H1 (cell line): ENCODE measurements around the gene FGF18. TPM values are rescaled to one million over a fixed set of nuclear protein-coding genes. Genes with fewer than 3 reads are reported as not detected.

Experiments
- CTCF ChIA-PET: fragments of 300-600 bp; sonication (Branson Sonifier 250); formaldehyde crosslinking; loops from one replicate; lab custom pipeline; 2021; ENCODE audit not compliant: partially characterized antibody; lab: Charles Lee
- POLR2A ChIA-PET: fragments of 300-600 bp; sonication (Branson Sonifier 250); formaldehyde crosslinking; loops from one replicate; lab custom pipeline; 2021; ENCODE audit warnings: inconsistent platforms; ENCODE audit not compliant: partially characterized antibody; lab: Charles Lee
- DNase-seq, 2 experiments: peaks; one replicate each; pipeline versions ENCODE4 v3.0.0 to v3.0.0-alpha.2; 2010 to 2022; ENCODE audit warnings: low spot score in 2 of 2, low read depth in 1 of 2, mixed read lengths in 1 of 2
- FAIRE-seq: peaks from 2 replicates; lab custom pipeline; 2011; peaks lifted over from hg19 to GRCh38; lab: Jason Lieb, UNC
- H2AFZ ChIP-seq: 2 replicates; pipeline ENCODE4 v1.8.1; 2012; ENCODE audit warnings: low read length, inconsistent platforms
- H2AK5ac ChIP-seq: 2 replicates; pipeline ENCODE4 v1.6.1; 2013; ENCODE audit warnings: low read depth, low read length
- H2BK120ac ChIP-seq: replicated peaks from 2 replicates; pipeline ENCODE3; 2013; ENCODE audit warnings: low read depth, low read length, inconsistent platforms
- H2BK12ac ChIP-seq: 2 replicates; pipeline ENCODE4 v1.6.1; 2013; ENCODE audit warnings: low read depth, low read length
- H2BK15ac ChIP-seq: 2 replicates; pipeline ENCODE4 v1.6.1; 2013; ENCODE audit warnings: low read length
- H2BK20ac ChIP-seq: 2 replicates; pipeline ENCODE4 v1.6.1; 2013; ENCODE audit warnings: low read length
- H2BK5ac ChIP-seq: 2 replicates; pipeline ENCODE4 v1.6.1; 2013; ENCODE audit warnings: low read depth, low read length
- H3K14ac ChIP-seq: 2 replicates; pipeline ENCODE4 v1.6.1; 2013; ENCODE audit warnings: inconsistent platforms; ENCODE audit not compliant: insufficient read length
- H3K18ac ChIP-seq: 2 replicates; pipeline ENCODE4 v1.6.1; 2013; ENCODE audit warnings: low read length; ENCODE audit errors: extremely low read depth
- H3K23ac ChIP-seq: 2 replicates; pipeline ENCODE4 v1.6.1; 2013; ENCODE audit warnings: inconsistent platforms; ENCODE audit not compliant: insufficient read length
- H3K23me2 ChIP-seq: 2 replicates; pipeline ENCODE4 v1.6.1; 2013; ENCODE audit warnings: low read depth, low read length
- H3K27ac ChIP-seq: 2 replicates; pipeline ENCODE4 v1.6.1; 2011; ENCODE audit warnings: low read depth, low read length, inconsistent platforms
- H3K27me3 ChIP-seq, 4 experiments: replicated peaks in 1 of 4; 1 replicate in 1 of 4; 2 replicates in 3 of 4; pipeline versions ENCODE4 v1.6.1 to v1.8.1; 2011 to 2013; ENCODE audit warnings: low read length in 3 of 4, mild to moderate bottlenecking in 3 of 4, inconsistent platforms in 2 of 4, mixed read lengths in 2 of 4, moderate library complexity in 1 of 4; ENCODE audit not compliant: control insufficient read depth in 3 of 4, insufficient read depth in 3 of 4; ENCODE audit errors: extremely low read depth in 1 of 4
- H3K36me3 ChIP-seq, 4 experiments: 2 replicates each; pipeline versions ENCODE4 v1.6.1 to v1.8.1; 2011 to 2013; ENCODE audit warnings: mild to moderate bottlenecking in 4 of 4, low read length in 3 of 4, moderate library complexity in 2 of 4, control low read depth in 1 of 4, inconsistent platforms in 1 of 4; ENCODE audit not compliant: insufficient read depth in 4 of 4, control insufficient read depth in 2 of 4
- H3K4ac ChIP-seq: replicated peaks from 2 replicates; pipeline ENCODE3; 2013; ENCODE audit warnings: low read length, low read depth, mixed read lengths, inconsistent platforms; ENCODE audit not compliant: insufficient read length
- H3K4me1 ChIP-seq, 4 experiments: replicated peaks in 1 of 4; 1 replicate in 1 of 4; 2 replicates in 3 of 4; pipeline versions ENCODE4 v1.6.1 to v1.8.1; 2011 to 2013; ENCODE audit warnings: low read length in 3 of 4, inconsistent platforms in 2 of 4, mixed read lengths in 1 of 4; ENCODE audit not compliant: insufficient read depth in 4 of 4, control insufficient read depth in 3 of 4
- H3K4me2 ChIP-seq, 2 experiments: 2 replicates each; pipeline versions ENCODE4 v1.6.1 to v1.8.1; 2011 to 2013; ENCODE audit warnings: low read depth in 2 of 2, low read length in 2 of 2, control low read depth in 1 of 2, inconsistent platforms in 1 of 2, mild to moderate bottlenecking in 1 of 2; ENCODE audit not compliant: insufficient read depth in 1 of 2
- H3K4me3 ChIP-seq, 4 experiments: fragments of 200-600, 300-600 bp in 1 of 4; sonication (generic), shearing (Covaris generic), sonication (Bioruptor Twin) in 1 of 4; 2 replicates each; pipeline versions ENCODE4 v1.5.1 to v1.8.1; 2011 to 2016; ENCODE audit warnings: low read length in 4 of 4, low read depth in 3 of 4, control low read depth in 2 of 4, inconsistent platforms in 2 of 4, mild to moderate bottlenecking in 2 of 4, mixed read lengths in 1 of 4, moderate library complexity in 1 of 4; ENCODE audit not compliant: insufficient read depth in 2 of 4; ENCODE audit errors: extremely low read depth in 1 of 4
- H3K56ac ChIP-seq: replicated peaks from 2 replicates; pipeline ENCODE3; 2013; ENCODE audit warnings: low read depth, mild to moderate bottlenecking, mixed read lengths, low read length, inconsistent platforms; ENCODE audit not compliant: insufficient read length
- H3K79me1 ChIP-seq: 2 replicates; pipeline ENCODE4 v1.6.1; 2013; ENCODE audit warnings: low read depth, low read length, control low read depth
- H3K79me2 ChIP-seq, 2 experiments: 2 replicates each; pipeline versions ENCODE4 v1.6.1 to v1.8.1; 2012 to 2013; ENCODE audit warnings: low read length in 2 of 2, mild to moderate bottlenecking in 2 of 2, inconsistent platforms in 1 of 2; ENCODE audit not compliant: insufficient read depth in 2 of 2, control insufficient read depth in 1 of 2
- H3K9ac ChIP-seq, 4 experiments: replicated peaks in 1 of 4; 1 replicate in 1 of 4; 2 replicates in 3 of 4; pipeline versions ENCODE4 v1.6.1 to v1.8.1; 2011 to 2013; ENCODE audit warnings: low read depth in 3 of 4, low read length in 3 of 4, control low read depth in 2 of 4, mild to moderate bottlenecking in 2 of 4, moderate library complexity in 2 of 4, inconsistent platforms in 1 of 4; ENCODE audit errors: extremely low read depth in 1 of 4
- H3K9me3 ChIP-seq, 2 experiments: 2 replicates each; pipeline versions ENCODE4 v1.6.1 to v1.8.1; 2012 to 2013; ENCODE audit warnings: mild to moderate bottlenecking in 2 of 2, moderate library complexity in 2 of 2, control low read depth in 1 of 2, inconsistent platforms in 1 of 2, low read depth in 1 of 2, low read length in 1 of 2, mixed read lengths in 1 of 2; ENCODE audit not compliant: insufficient read depth in 2 of 2
- H4K20me1 ChIP-seq, 2 experiments: replicated peaks in 1 of 2; 2 replicates each; pipeline versions ENCODE3 to v1.8.1; 2011 to 2013; ENCODE audit warnings: inconsistent platforms in 2 of 2, low read length in 2 of 2, mild to moderate bottlenecking in 1 of 2; ENCODE audit not compliant: insufficient read depth in 2 of 2, control insufficient read depth in 1 of 2
- H4K5ac ChIP-seq: 2 replicates; pipeline ENCODE4 v1.6.1; 2013; ENCODE audit warnings: low read length, low read depth, mixed read lengths, inconsistent platforms; ENCODE audit not compliant: insufficient read length
- H4K8ac ChIP-seq: 2 replicates; pipeline ENCODE4 v1.8.0; 2013; ENCODE audit warnings: mild to moderate bottlenecking, moderate library complexity, low read length, inconsistent platforms; ENCODE audit not compliant: insufficient read depth; ENCODE audit errors: extremely low read depth
- H4K91ac ChIP-seq: replicated peaks from 2 replicates; pipeline ENCODE3; 2013; ENCODE audit warnings: low read length, mixed read lengths, inconsistent platforms; ENCODE audit not compliant: insufficient read length
- FOSL1 ChIP-seq: IDR thresholded peaks from 2 replicates; pipeline ENCODE4 v1.6.1; 2011; ENCODE audit warnings: mild to moderate bottlenecking, low read depth, low read length, moderate library complexity; ENCODE audit not compliant: insufficient read depth
- GABPA ChIP-seq: IDR thresholded peaks from 2 replicates; pipeline ENCODE4 v1.6.1; 2011; ENCODE audit warnings: mild to moderate bottlenecking, low read length, moderate library complexity, borderline replicate concordance; ENCODE audit not compliant: insufficient read depth
- POLR2A ChIP-seq, 2 experiments: IDR thresholded peaks; 1 replicate in 1 of 2; 2 replicates in 1 of 2; pipeline ENCODE4 v1.6.1; 2011; ENCODE audit warnings: low read depth in 2 of 2, low read length in 2 of 2, mild to moderate bottlenecking in 2 of 2; ENCODE audit errors: control extremely low read depth in 1 of 2
- SIRT6 ChIP-seq: IDR thresholded peaks from one replicate; pipeline ENCODE4 v1.7.1; 2012; ENCODE audit warnings: low read length, inconsistent platforms
- YY1 ChIP-seq: IDR thresholded peaks from 2 replicates; pipeline ENCODE4 v1.6.1; 2011; ENCODE audit warnings: low read depth, mild to moderate bottlenecking, low read length
- WGBS, 2 experiments: shearing (Covaris generic) in 1 of 2; methylation state at CpG; one replicate each; pipeline versions ENCODE4 v1.1.6 to v1.1.7; 2013 to 2015; ENCODE audit warnings: low lambda C conversion rate in 2 of 2, mixed read lengths in 2 of 2, inconsistent platforms in 1 of 2, low coverage in 1 of 2, missing lambda C conversion rate in 1 of 2; ENCODE audit not compliant: insufficient replicate concordance in 2 of 2, insufficient coverage in 1 of 2, insufficient read length in 1 of 2; ENCODE audit errors: extremely low coverage in 1 of 2, missing lambda C conversion rate in 1 of 2; 5-methylcytosine and 5-hydroxymethylcytosine counted together
- polyA plus RNA-seq, 7 experiments: library from polyadenylated mRNA; depleted of rRNA in 3 of 7; stranded (reverse) in 5 of 7; unstranded in 2 of 7; fragments of >200 nt in 5 of 7; fragments of 200-250 nt in 2 of 7; gene quantifications; 1 replicate in 5 of 7; 2 replicates in 1 of 7; 4 replicates in 1 of 7; pipeline versions ENCODE4 v1.2.1 to v1.2.3, GENCODE V29; 2011 to 2013; ENCODE audit warnings: missing spikeins in 2 of 7, mixed read lengths in 2 of 7
- total RNA-seq: library from RNA; stranded (reverse); fragmentation: NEBNext Ultra II Directional; extraction: Animal tissue kit (Norgen Biotek cat#: 25700); gene quantifications from 2 replicates; pipeline ENCODE4 v1.2.1, GENCODE V29; 2021

FGF18 gene
- total and polyA plus RNA-seq, 2 of the 8 experiments (the other 6 are each of a cell fraction or from before 2014, with no cell fraction given): 0.54 to 1.3 TPM

GRCh38 chr5:171386006-171386671 lies 33.3 kb upstream of the FGF18 start:
- no peak overlapping the region for H2BK20ac ChIP-seq
- H3K79me1 ChIP-seq: no peaks in the 10 kb centered on the region
- H2AFZ ChIP-seq: no peak overlapping the region
- H2AK5ac ChIP-seq: no peak overlapping the region
- H3K9me3 ChIP-seq: no peaks in the 10 kb centered on the region
- H2BK15ac ChIP-seq: no peak overlapping the region
- H3K4me1 ChIP-seq: peaks cover under 1 to 5% (median 2%) of the 10 kb centered on the region in 4 experiments; a peak in 4 of 7 replicates
- H3K79me2 ChIP-seq: peaks cover 35 to 42% of the 10 kb centered on the region in 2 experiments
- no peak overlapping the region for H4K91ac ChIP-seq
- FAIRE-seq (no peak), DNase-seq (no peak)
- H2BK5ac ChIP-seq: no peak overlapping the region
- H3K9ac ChIP-seq: no peak overlapping the region
- H4K8ac ChIP-seq: no peak overlapping the region
- CTCF ChIA-PET: interaction anchor here (0.9 to 1.6 kb wide), 3 partner anchors 19 to 21 kb away, joined by 3 to 8 read pairs (median 5); no protein-coding TSS in a partner anchor
- H3K4me2 ChIP-seq: peak overlapping the region; percentile 76 to 89; a peak in 3 of 4 replicates
- no peak overlapping the region; the same call in 1 of the 2 replicates for H3K18ac ChIP-seq
- peaks cover 5 to 27% (median 19%) of the 10 kb centered on the region in 4 experiments for H3K36me3 ChIP-seq
- TF ChIP-seq GABPA (no peak), SIRT6 (no peak), YY1 (no peak), POLR2A (IDR thresholded peaks at IDR 0.05; ENCODE audit: control extremely low read depth in 1 of 2, low read depth in 2 of 2, low read length in 2 of 2) (no peak), FOSL1 (no peak)
- no peak overlapping the region for H3K56ac ChIP-seq
- POLR2A ChIA-PET: interaction anchor here (0.7 to 20.7 kb wide), 9 partner anchors 9 to 507 kb away, joined by 3 to 626 read pairs (median 75); partner anchors contain the start of genes FGF18 and TLX3
- H3K27me3 ChIP-seq: no peaks in the 10 kb centered on the region
- peaks cover 2% of the 10 kb centered on the region; the same call in 1 of the 2 replicates for H3K23me2 ChIP-seq
- no peak overlapping the region for H4K5ac ChIP-seq
- H3K23ac ChIP-seq: no peak overlapping the region
- H2BK120ac ChIP-seq: no peak overlapping the region
- H4K20me1 ChIP-seq: peaks cover 24% of the 10 kb centered on the region in 2 experiments
- H3K14ac ChIP-seq: no peak overlapping the region
- no peak overlapping the region for H3K27ac ChIP-seq
- H3K4ac ChIP-seq: no peak overlapping the region
- WGBS, 2 experiments: 89% methylated on average over 25 of the region's 25 CpGs; no CpG with 5 or more reads in 1 of the 2 experiments
- H3K4me3 ChIP-seq: peak overlapping the region in 3 of 4 experiments; percentile 83 to 97 (median 89); a peak in 3 of 8 replicates
- no peak overlapping the region for H2BK12ac ChIP-seq
